GM04504 (cell line): Measurements from ENCODE around the gene C16orf87.

Experiments used
- DNase-seq: peaks from one replicate; pipeline ENCODE4 v3.0.0-alpha.2; 2012; ENCODE audit warnings: low read depth

C16orf87 gene

DNA sequence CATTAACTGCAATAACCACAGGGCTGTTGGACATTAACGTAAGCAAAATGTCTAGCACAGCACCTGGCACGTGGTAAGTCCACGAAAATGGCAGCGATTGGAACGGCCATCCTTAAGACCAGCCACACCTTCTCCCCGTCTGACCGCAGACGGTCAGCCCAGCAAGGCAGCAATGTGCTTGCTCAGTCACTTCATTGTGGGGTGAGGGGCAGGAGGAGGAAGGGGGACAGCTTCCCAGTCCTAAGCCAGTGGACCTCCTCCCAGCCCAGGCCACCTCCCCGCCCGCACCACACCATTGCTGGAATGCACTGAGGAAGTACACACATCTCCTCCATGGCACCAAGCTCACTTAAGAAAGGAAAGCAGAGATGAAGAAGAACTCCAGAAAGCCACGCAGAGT is 74.2 kb downstream of the C16orf87 start:
- DNase-seq = no peak

DNA sequence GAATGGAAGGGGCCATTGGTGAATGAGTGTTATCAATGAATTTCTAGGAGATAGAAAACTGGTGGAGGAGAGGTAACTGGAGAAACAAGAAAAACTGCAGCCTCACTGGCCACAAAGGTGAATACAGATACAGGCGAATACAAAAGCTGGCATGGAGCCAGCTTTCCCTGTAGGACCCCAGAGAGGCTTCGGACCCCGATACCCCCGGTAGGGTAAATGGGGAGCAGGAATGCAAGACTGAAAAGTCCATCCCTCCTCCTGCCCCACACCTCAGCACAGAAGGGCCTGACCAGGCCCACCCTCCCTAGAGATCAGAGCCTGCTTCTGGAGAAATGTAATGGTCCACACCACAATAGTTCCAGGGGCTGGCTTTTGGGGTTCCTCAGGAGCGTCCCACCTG is 78.0 kb downstream of the C16orf87 start:
- no peak for DNase-seq

- no peak for DNase-seq
Measured at GRCh38 chr16:46751381-46751780, 79.6 kb downstream of the C16orf87 start.

- no peak for DNase-seq
Measured at GRCh38 chr16:46748775-46749705, 81.9 kb downstream of the C16orf87 start.

- no peak for DNase-seq
Measured at GRCh38 chr16:46747777-46748651, 83.0 kb downstream of the C16orf87 start, which contains the start of gene MYLK3. Gene MYLK3 (minus strand): TSS chr16:46748344. CDS start chr16:46748193, 151 bp downstream.

DNA sequence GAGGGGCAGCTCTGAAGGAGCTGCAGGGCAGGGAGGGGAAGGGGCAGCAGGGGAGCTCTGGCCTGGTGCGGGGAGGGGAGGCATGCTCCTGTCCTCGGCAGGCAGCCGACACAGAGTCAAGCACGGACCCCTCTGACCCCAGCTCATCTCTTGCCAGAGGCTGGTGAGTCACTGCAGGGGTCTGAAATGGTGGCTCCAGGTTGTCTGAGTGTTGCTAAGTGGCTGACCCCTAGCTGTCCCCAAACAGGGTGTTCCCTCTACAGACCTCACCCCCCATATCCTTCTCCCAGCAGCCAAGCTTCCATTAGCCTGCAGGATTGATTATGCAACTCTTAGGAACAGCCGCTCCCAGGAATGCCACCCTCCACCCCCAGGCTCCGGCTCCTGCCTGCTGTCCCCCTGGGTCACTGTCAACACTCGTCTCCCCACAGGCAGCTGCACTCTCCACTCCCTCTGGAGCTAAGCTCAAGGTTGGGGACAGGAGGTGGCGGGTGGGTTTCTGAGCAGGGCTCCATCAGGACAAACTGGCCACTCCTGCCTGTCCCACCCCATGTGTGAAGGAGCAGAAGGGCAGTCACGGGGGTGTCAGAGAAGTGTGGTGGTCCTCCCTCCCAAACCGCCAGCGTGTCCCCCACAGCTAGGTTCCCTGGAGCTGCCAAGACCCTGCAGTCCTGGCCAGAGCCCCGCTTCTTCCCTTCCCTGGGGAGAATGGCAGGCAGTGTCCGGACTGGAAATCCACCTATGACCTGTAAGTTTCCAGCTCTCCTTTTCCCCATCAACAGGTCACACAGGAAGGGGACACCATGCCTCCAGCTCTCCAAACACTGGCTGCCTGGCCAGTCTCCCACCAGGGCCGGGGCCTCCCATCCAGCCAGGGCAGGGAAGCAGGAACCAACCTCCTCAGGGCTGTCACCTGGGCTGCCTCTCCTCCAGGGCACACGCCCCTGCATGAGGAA is 83.9 kb downstream of the C16orf87 start:
- no peak for DNase-seq
